ENCODE data around the gene TMOD3.

- TF ChIP-seq CTCF (IDR thresholded peaks at IDR 0.05; ENCODE audit: low read depth, low read length, poor library complexity, severe bottlenecking), result no peak
- TF ChIP-seq EZH2phosphoT487 (IDR thresholded peaks at IDR 0.05; ENCODE audit: borderline replicate concordance, low read length), result no peak
Observed at GRCh38 chr15:51856714-51857380, 27.4 kb downstream of the TMOD3 start.

All from DOHH2 (cell line).